ENCODE measurements around the gene CHRNB1. TPM values are rescaled to one million over a fixed set of nuclear protein-coding genes. Genes with fewer than 3 reads are reported as not detected.

CHRNB1 gene
- total RNA-seq, 3 donors from 2014 or later (not counting 1 experiment from before 2014, with no cell fraction given), result 9.8 to 10.4 (median 10.2) TPM

DNA sequence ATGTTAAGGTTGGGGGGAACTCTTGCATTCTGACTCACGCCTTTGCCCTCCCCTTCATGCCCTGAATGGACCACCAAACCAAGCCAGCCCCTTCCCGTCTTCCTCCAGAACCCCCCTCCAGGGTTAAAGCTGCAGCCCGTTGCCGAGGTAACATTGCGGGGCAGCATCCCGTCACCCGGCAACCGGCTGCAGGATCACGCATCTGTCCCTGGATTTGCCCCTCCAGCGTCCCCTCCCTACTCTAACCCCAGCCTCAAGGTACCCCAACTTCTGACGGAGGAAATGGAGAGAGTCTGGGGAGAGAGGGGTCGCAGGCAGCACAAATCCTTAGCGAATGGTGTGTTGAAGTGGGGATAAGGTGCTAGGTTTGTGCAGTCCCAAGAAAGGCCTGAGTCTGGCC, 37.8 kb upstream of the CHRNB1 start:
- Histone ChIP-seq H3K4me1 (ENCODE audit: control insufficient read depth, insufficient read depth, low read length) (peaks cover 28% of the 10 kb centered on the region), H3K4me3 (ENCODE audit: low read length) (no peak overlapping the region), H3K36me3 (ENCODE audit: control insufficient read depth, insufficient read depth, low read length) (no peaks in the 10 kb centered on the region), H3K27ac (ENCODE audit: low read length) (no peak overlapping the region), H3K9me3 (ENCODE audit: control insufficient read depth, insufficient read depth, low read length) (no peaks in the 10 kb centered on the region), H3K27me3 (ENCODE audit: control insufficient read depth, insufficient read depth, low read length) (peaks cover 3% of the 10 kb centered on the region)
- peaks cover 6 to 20% of the 10 kb centered on the region in 2 donors for H3K27me3 Mint-ChIP-seq (ENCODE audit: low read depth in 2 of 2)
- TF ChIP-seq, protein P1, sequence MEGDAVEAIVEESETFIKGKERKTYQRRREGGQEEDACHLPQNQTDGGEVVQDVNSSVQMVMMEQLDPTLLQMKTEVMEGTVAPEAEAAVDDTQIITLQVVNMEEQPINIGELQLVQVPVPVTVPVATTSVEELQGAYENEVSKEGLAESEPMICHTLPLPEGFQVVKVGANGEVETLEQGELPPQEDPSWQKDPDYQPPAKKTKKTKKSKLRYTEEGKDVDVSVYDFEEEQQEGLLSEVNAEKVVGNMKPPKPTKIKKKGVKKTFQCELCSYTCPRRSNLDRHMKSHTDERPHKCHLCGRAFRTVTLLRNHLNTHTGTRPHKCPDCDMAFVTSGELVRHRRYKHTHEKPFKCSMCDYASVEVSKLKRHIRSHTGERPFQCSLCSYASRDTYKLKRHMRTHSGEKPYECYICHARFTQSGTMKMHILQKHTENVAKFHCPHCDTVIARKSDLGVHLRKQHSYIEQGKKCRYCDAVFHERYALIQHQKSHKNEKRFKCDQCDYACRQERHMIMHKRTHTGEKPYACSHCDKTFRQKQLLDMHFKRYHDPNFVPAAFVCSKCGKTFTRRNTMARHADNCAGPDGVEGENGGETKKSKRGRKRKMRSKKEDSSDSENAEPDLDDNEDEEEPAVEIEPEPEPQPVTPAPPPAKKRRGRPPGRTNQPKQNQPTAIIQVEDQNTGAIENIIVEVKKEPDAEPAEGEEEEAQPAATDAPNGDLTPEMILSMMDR (IDR thresholded peaks at IDR 0.05), result no peak
- no peak overlapping the region for H3K4me3 Mint-ChIP-seq
- DNase-seq, result no peak
- H3K9me3 Mint-ChIP-seq, result no peaks in the 10 kb centered on the region
- H3K27ac Mint-ChIP-seq, result no peak overlapping the region
- peaks cover 8 to 25% of the 10 kb centered on the region in 2 donors for H3K4me1 Mint-ChIP-seq
- no peak for ATAC-seq
- no peaks in the 10 kb centered on the region for H3K36me3 Mint-ChIP-seq
- WGBS (ENCODE audit: insufficient coverage), result 96% methylated on average over 12 of the region's 13 CpGs
- intact Hi-C loops (cut with micrococcal nuclease), result no loop called here

DNA sequence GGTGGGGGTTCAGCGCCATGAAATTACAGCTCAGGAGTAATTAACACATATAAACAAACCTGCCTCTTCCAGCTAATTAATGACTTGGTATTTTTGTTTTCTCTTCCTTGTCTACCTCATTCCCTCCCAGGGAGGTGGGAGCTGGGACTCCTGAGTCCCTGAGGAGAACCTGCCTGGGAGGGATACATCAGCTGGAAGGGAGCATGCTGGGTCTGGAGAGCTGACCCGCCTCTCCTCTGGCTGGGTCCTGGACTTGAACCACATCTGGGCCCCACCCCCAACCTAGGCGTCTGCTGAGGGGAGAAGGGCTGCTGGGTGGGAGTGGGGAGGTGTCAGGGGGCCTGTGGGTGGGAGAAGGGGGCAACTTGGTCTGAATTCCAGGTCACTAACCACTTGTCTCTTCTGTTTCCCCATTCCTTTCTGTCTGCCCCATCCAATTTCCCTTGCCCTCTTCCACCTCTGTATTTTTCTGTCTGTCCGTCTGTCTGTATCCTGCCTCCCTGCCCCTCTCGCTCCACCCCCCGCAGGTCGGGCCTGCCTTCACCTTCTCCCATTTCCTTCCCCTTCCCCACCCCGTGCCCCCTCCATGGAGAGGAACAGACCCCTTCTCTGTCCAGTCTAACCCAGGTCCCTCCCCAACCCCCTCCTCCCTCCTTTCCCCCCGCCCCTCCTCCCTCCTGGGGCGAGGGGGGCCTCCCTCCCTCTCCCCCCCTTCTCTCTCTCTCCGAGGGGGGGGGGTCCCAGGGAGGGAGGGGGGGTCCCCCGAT, 37.2 kb upstream of the CHRNB1 start, which contains the start of gene NLGN2:
TSS of gene NLGN2 (plus strand) at position 361 of the 767 bp plus-strand sequence. CDS start 411 bp downstream, outside the sequence.
- no peaks in the 10 kb centered on the region for H3K36me3 Mint-ChIP-seq
- Histone ChIP-seq H3K9me3 (ENCODE audit: control insufficient read depth, insufficient read depth, low read length) (no peaks in the 10 kb centered on the region), H3K27ac (ENCODE audit: low read length) (no peak within 1 kb of the TSS), H3K27me3 (ENCODE audit: control insufficient read depth, insufficient read depth, low read length) (peaks cover 3% of the 10 kb centered on the region), H3K36me3 (ENCODE audit: control insufficient read depth, insufficient read depth, low read length) (no peaks in the 10 kb centered on the region), H3K4me3 (ENCODE audit: low read length) (no peak within 1 kb of the TSS), H3K4me1 (ENCODE audit: control insufficient read depth, insufficient read depth, low read length) (peaks cover 28% of the 10 kb centered on the region)
- 44% methylated on average over 8 of the region's 12 CpGs for WGBS (ENCODE audit: insufficient coverage)
- TF ChIP-seq, protein P1 (IDR thresholded peaks at IDR 0.05), result no peak
- intact Hi-C loops (cut with micrococcal nuclease), result no loop called here
- peak within 1 kb of the TSS; percentile 52 for H3K4me3 Mint-ChIP-seq
- peaks cover 8 to 25% of the 10 kb centered on the region in 2 donors for H3K4me1 Mint-ChIP-seq
- peaks cover 6 to 20% of the 10 kb centered on the region in 2 donors for H3K27me3 Mint-ChIP-seq (ENCODE audit: low read depth in 2 of 2)
- ATAC-seq (no peak), DNase-seq (no peak)
- no peaks in the 10 kb centered on the region for H3K9me3 Mint-ChIP-seq
- no peak within 1 kb of the TSS for H3K27ac Mint-ChIP-seq

DNA sequence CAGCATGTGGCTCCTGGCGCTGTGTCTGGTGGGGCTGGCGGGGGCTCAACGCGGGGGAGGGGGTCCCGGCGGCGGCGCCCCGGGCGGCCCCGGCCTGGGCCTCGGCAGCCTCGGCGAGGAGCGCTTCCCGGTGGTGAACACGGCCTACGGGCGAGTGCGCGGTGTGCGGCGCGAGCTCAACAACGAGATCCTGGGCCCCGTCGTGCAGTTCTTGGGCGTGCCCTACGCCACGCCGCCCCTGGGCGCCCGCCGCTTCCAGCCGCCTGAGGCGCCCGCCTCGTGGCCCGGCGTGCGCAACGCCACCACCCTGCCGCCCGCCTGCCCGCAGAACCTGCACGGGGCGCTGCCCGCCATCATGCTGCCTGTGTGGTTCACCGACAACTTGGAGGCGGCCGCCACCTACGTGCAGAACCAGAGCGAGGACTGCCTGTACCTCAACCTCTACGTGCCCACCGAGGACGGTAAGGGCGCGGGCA, 36.6 kb upstream of the CHRNB1 start:
- intact Hi-C loops (cut with micrococcal nuclease), result no loop called here
- no peak overlapping the region for H3K4me3 Mint-ChIP-seq
- no peaks in the 10 kb centered on the region for H3K36me3 Mint-ChIP-seq
- H3K4me1 Mint-ChIP-seq, result peaks cover 3 to 20% of the 10 kb centered on the region in 2 donors
- peaks cover 3% of the 10 kb centered on the region for H3K27me3 ChIP-seq (ENCODE audit: control insufficient read depth, insufficient read depth, low read length)
- no peaks in the 10 kb centered on the region for H3K36me3 ChIP-seq (ENCODE audit: control insufficient read depth, insufficient read depth, low read length)
- DNase-seq (peak in 1 of 2 donors; percentile 65), ATAC-seq (no peak)
- peaks cover 23% of the 10 kb centered on the region for H3K4me1 ChIP-seq (ENCODE audit: control insufficient read depth, insufficient read depth, low read length)
- WGBS (ENCODE audit: insufficient coverage), result 58% methylated on average over 58 of the region's 58 CpGs
- H3K27me3 Mint-ChIP-seq (ENCODE audit: low read depth in 2 of 2), result peaks cover 6 to 20% of the 10 kb centered on the region in 2 donors
- TF ChIP-seq, protein P1 (IDR thresholded peaks at IDR 0.05), result no peak
- H3K27ac Mint-ChIP-seq, result no peak overlapping the region
- no peaks in the 10 kb centered on the region for H3K9me3 ChIP-seq (ENCODE audit: control insufficient read depth, insufficient read depth, low read length)
- H3K9me3 Mint-ChIP-seq, result no peaks in the 10 kb centered on the region
- no peak overlapping the region for H3K27ac ChIP-seq (ENCODE audit: low read length)
- H3K4me3 ChIP-seq (ENCODE audit: low read length), result no peak overlapping the region

All from natural killer cell (primary cell).